ENCODE results near the gene CTNNBL1.

Gene CTNNBL1

GRCh38 chr20:37786043-37786442 lies 92.2 kb downstream of the CTNNBL1 start:
- no peak for DNase-seq

- no peak for DNase-seq
Measured at GRCh38 chr20:37789408-37789807, 95.6 kb downstream of the CTNNBL1 start.

DNA sequence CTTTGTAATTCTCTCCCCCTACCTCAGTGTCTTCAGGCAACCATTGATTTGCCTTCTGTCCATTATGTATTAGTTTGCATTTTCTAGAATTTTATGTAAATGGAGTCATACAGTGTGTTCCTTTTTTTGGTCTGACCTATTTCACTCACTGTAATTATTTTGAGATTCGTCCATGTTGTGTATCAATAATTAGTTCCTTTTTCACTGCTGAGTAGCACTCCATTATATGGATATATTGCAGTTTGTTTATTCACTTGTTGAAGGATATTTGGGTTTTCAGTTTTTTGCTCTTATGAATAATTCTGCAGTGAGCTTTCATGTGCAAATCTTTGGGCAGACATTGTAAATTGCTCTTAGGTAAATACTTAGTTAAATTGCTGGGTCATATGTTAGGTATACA lies 97.1 kb downstream of the CTNNBL1 start:
- DNase-seq = no peak

DNA sequence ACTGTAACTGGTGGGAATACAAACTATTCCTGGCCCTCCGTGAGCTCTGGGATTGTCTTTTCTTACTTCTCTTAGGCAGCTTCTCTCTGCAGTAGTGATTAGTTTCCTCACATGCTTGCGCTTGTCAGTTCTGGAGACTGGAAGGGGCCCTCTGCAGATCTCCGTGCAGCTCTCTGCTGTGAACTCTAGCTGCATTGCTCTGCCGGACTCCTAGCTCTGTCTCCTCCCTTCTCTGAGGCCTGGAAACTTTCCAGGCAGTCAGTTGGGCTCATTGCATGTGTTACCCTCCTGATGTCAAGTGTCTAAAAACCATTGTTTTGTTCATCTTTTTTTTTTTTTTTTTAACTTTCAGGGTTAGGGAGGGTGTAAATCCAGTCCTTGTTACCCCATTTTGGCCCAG lies 102.3 kb downstream of the CTNNBL1 start:
- no peak for DNase-seq

DNA sequence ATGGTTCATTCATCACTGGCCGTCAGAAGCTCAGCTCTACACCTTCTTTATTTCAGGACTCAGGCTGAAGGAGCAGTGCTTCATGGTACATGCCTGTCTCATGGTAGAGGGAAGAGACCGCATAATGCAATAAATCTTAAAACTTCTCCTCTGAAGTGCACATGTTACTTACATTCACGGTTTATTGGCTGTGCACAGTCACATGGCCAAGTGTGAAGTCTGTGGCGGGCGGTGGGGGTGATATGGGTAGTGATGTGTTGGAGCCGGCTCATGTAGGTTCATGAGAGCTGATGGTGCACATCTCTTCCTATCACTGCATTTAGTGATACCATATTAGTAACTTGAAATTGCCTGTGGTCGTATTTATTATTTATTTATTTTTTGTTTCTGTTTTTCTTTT lies 102.9 kb downstream of the CTNNBL1 start:
- DNase-seq = no peak

DNA sequence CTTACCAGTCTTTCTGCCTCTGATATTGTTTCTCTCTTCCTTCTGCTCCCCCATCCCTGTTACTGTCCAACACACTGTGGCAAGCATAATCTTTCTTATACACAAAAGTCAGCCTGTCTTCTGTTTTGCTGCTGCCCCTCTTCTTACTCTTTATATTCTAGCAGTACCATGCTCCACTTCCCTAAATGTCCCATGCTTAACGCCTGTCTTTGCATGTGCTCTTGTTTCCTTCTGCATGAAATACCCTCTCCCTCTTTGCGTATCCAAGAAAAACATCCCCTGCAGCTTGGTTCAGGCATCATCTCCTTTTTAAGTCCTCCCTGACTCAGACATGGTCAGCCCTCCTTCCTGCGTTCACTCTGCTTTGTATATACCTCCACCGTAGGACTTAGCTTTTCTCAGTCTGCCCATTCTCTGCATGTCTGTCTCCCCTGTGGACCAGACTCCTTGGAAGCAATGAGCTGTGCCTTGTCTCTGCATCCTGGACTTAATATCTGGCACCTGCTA lies 103.9 kb downstream of the CTNNBL1 start:
- DNase-seq = no peak

- DNase-seq = no peak
Measured at GRCh38 chr20:37798312-37798711, 104.5 kb downstream of the CTNNBL1 start.

DNA sequence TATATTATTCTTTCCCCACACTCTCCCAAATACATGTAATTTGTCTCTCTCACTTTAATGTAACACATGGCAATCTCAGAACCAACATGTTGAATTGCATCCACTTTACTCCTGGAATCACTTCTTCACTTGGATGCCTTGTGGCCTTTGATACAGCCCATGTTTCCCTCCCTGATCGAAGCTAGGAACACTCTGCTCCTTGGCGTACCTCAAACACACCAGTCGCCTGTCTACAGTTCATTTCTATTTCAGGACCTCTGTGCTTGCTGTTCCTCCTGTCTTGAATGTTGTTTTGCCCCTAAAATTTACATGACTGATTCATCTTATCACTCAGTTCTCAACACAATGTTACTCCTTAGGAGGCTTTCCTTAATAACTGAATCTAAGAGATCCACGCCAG lies 106.8 kb downstream of the CTNNBL1 start:
- DNase-seq = no peak

DNA sequence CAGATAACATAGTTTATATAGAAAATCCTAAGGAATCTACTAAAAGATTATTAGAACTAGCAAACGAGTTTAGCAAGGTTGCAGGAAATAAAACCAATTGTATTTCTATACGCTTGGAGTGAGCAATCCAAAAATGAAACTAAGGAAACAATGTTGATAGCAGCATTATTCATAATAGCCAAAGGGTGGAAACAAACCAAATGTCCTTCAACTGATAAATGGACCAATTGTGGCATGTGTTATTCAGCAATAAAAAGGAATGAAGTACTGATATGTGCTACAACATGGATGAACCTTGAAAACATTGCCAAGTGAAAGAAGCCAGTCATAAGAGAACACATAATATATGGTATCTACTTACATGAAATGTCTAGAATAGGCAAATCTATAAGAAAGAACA lies 108.1 kb downstream of the CTNNBL1 start:
- DNase-seq = no peak

- no peak for DNase-seq
Measured at GRCh38 chr20:37803438-37804307, 109.8 kb downstream of the CTNNBL1 start.

- DNase-seq = no peak
Measured at GRCh38 chr20:37804584-37805566, 111.0 kb downstream of the CTNNBL1 start.

GRCh38 chr20:37807471-37808232 lies 113.8 kb downstream of the CTNNBL1 start:
- DNase-seq = no peak

DNA sequence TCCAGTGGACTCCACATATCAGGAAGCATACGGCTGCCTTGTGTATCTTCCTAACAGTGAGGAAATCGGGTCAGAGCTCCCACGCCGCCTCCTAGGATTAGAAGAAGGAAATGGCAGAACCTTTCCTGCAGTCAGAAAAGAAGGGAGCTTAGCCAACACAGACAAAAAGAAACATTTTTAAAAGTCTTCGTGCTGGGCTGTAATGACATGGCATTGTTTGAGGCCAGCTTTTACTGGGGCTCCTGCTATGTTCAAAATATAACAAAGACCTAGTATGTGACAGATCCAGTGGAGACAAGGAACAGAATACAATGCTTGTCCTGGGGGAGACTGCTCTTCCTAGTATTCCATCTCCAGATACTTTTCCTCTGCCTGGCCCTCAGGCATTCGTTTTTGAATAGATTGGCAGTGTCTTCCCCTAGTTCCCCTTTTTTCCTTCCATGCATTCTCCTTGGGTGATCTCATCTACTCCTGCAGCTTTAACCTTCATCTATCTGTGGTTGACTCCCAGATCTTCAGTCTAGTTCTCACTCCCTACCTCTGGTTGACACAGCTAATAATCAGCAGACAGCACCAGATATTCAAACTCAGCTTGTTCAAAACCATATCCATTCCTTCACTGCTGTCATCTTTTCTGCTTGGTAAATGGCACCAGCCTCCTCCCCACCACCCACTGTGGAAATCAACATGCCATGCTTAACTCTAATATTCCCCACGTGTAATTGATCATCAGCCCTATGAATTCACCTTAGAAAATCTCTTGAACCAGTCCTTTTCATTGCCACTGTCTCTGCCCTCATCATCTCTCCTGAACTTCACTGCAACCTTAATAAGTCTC lies 114.6 kb downstream of the CTNNBL1 start:
- DNase-seq = no peak

GRCh38 chr20:37810027-37810426 lies 116.2 kb downstream of the CTNNBL1 start:
- DNase-seq = no peak

- no peak for DNase-seq
Measured at GRCh38 chr20:37816003-37816402, 122.2 kb downstream of the CTNNBL1 start.

DNA sequence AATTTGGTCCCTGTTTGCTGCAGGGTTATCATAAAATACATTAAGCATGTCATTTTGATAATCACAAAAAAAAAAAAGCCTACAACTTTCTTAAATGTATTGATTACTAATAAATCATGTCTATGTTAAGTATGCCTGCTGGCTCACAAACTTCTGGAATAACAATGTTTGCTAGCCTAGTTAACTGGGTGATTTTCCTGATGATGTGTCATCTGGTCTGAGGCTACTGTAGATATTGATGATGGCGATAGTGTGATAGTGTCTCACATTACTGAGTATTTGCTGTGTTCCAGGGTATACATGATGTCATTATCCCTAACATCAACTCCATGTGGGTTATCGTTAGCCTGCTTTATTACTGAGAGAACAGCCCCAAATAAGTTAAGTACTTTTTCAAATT lies 122.9 kb downstream of the CTNNBL1 start:
- no peak for DNase-seq

DNA sequence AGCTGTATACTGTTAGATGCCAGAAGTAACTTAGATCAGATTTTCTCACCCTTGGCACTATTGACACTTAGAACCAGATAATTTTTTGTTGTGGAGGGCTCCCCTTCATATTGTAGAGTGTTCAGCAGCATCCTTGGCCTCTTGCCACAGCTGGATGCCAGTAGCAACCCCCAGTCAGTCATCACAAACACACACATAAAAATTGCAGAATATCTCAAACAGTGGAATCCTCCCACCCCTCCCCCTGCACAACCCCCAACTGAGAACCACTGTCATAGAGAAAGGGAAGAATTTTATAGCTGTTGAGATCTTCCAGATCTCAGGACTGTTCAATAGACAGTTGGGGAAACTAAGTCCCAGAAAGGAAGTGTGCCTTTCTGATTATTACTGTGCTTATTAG lies 127.9 kb downstream of the CTNNBL1 start:
- no peak for DNase-seq

GRCh38 chr20:37822141-37822601 lies 128.3 kb downstream of the CTNNBL1 start:
- no peak for DNase-seq

DNA sequence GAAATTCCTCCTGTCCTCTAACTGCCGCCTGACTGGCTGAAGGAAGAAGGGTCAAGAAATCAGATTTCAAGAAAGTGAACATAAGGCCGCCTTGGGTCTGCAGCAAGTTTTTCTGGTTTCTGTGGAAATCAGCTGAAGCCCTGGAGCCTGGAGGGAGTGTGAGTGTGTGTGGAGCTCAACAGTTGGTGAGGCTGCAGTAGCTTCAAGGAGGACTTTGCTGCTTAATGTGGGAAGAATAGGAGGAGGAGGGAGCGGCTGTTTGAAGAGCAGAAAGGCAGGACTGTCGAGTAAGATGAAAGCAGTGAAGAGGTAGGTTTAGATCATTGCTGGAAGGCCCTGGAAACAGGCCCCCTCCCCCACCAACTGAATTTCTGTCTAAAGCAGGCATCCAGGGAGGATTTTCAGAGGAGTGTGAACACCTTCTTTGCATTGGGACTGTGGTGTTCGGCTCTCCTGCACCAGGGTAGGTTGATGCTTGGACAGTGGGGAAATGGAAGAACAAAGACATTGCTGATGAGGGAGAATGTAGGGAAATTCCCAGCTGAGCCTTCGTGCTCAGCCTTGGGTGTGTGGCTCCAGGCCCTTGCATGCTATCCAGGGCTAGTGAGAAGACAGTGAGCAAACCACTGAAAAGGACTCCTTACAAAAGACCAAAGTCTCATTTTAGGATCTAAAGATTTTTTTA lies 129.6 kb downstream of the CTNNBL1 start:
- no peak for DNase-seq

- DNase-seq = no peak
Measured at GRCh38 chr20:37827605-37828004, 133.8 kb downstream of the CTNNBL1 start.

DNA sequence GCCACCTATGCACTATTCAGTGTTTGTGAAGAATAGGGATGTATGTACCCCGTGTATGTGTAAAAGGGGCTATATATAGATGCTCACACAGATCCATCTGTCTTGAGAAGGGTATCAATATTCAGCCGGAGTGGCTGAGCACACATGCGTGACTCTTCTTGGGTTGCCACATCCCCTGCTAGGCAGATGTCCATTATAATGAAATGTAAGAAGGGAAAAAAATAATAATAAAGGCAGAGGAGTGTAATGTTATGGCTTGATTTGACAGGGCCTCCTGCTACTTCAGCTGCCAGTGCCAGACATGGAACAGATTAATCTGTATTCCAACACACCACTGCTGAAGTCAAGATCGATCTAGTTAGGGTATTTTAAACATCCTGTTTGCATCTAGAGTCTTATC lies 134.9 kb downstream of the CTNNBL1 start:
- no peak for DNase-seq
